Measurements from ENCODE around the gene DNAJC22. TPM values are rescaled to one million over a fixed set of nuclear protein-coding genes. Genes with fewer than 3 reads are reported as not detected.
"Not testable (repeated sequence)": the region's sequence is repeated elsewhere in the genome, so short reads cannot be mapped to it uniquely, and the experiment has no call there.

DNAJC22 gene
- total and polyA plus RNA-seq, 9 of the 15 experiments (the other 6 are each of a cell fraction or from before 2014, with no cell fraction given), result 0.10 to 1.2 (median 0.47) TPM

GRCh38 chr12:49314811-49315210 is 31.9 kb upstream of the DNAJC22 start:
- H2AFZ ChIP-seq (ENCODE audit: low read depth, low read length), result no peak overlapping the region
- DNase-seq (ENCODE audit: extremely low read depth in 1 of 4, low spot score in 3 of 4) (no peak), ATAC-seq (no peak; the same call in 1 of the 3 replicates), FAIRE-seq (no peak)
- no TSS peak for BruUV-seq (replicated peaks)
- no peaks in the 10 kb centered on the region for H3K9me3 ChIP-seq (replicated peaks; ENCODE audit: control insufficient read depth, insufficient read depth, low read depth, low read length)
- TF ChIP-seq KLF10 (CRISPR knock-in tag; IDR thresholded peaks at IDR 0.05) (no peak), PRDM10 (IDR thresholded peaks at IDR 0.05; ENCODE audit: partially characterized antibody) (peak; percentile 45), HMBOX1 (IDR thresholded peaks at IDR 0.05) (no peak)
- H3K27me3 ChIP-seq (ENCODE audit: control insufficient read depth in 2 of 2, insufficient read depth in 2 of 2, low read length in 2 of 2), result no peaks in the 10 kb centered on the region
- H3K4me1 ChIP-seq (replicated peaks in 1 of 2; ENCODE audit: control insufficient read depth in 2 of 2, insufficient read depth in 2 of 2, low read length in 2 of 2), result no peaks in the 10 kb centered on the region; a peak in 2 of 5 replicates
- H3K9me1 ChIP-seq (ENCODE audit: control insufficient read depth, insufficient read depth, low read length), result no peaks in the 10 kb centered on the region
- no peaks in the 10 kb centered on the region for H4K20me1 ChIP-seq (replicated peaks; ENCODE audit: control insufficient read depth, insufficient read depth, low read length)
- no peak overlapping the region for H3K4me2 ChIP-seq (ENCODE audit: insufficient read depth, low read length)
- no peak overlapping the region; a peak in 1 of 4 replicates for H3K9ac ChIP-seq (ENCODE audit: insufficient read depth in 1 of 2, low read depth in 2 of 2, low read length in 2 of 2)
- intact Hi-C loops (cut with micrococcal nuclease), result no loop called here
- H3K27ac ChIP-seq (ENCODE audit: extremely low read depth, low read depth, low read length), result no peak overlapping the region
- 70% methylated on average over 1 of the region's 1 CpG for WGBS (ENCODE audit: insufficient coverage, low coverage, missing lambda C conversion rate)
- no peak overlapping the region for H3K4me3 ChIP-seq
- ChIA-PET CTCF (ENCODE audit: low intra/inter-chr PET ratio) (no interaction called here), POLR2A (interaction anchor here (0.6 kb wide), 1 partner anchor 80 kb away, joined by 3 read pairs; no protein-coding TSS in a partner anchor)
- H3K79me2 ChIP-seq (ENCODE audit: control insufficient read depth, insufficient read depth, low read length), result no peaks in the 10 kb centered on the region
- H3K36me3 ChIP-seq (ENCODE audit: control insufficient read depth, insufficient read depth, low read length), result no peaks in the 10 kb centered on the region
- in situ Hi-C loops (cut with MboI), result no loop called here

GRCh38 chr12:49317118-49317517 is 29.6 kb upstream of the DNAJC22 start:
- in situ Hi-C loops (cut with MboI), result not testable (repeated sequence)

More at GRCh38 chr12:49317118-49317517, 29.6 kb upstream of the DNAJC22 start:
- H3K36me3 ChIP-seq (ENCODE audit: control insufficient read depth, insufficient read depth, low read length); H4K20me1 ChIP-seq (replicated peaks; ENCODE audit: control insufficient read depth, insufficient read depth, low read length); H3K9ac ChIP-seq (ENCODE audit: insufficient read depth in 1 of 2, low read depth in 2 of 2, low read length in 2 of 2); POLR2A ChIA-PET; H3K4me2 ChIP-seq (ENCODE audit: insufficient read depth, low read length); ATAC-seq; H3K27me3 ChIP-seq (ENCODE audit: control insufficient read depth in 2 of 2, insufficient read depth in 2 of 2, low read length in 2 of 2); H2AFZ ChIP-seq (ENCODE audit: low read depth, low read length); H3K9me1 ChIP-seq (ENCODE audit: control insufficient read depth, insufficient read depth, low read length); BruUV-seq (replicated peaks); H3K4me1 ChIP-seq (replicated peaks in 1 of 2; ENCODE audit: control insufficient read depth in 2 of 2, insufficient read depth in 2 of 2, low read length in 2 of 2); H3K79me2 ChIP-seq (ENCODE audit: control insufficient read depth, insufficient read depth, low read length); H3K9me3 ChIP-seq (replicated peaks; ENCODE audit: control insufficient read depth, insufficient read depth, low read depth, low read length); CTCF ChIA-PET (ENCODE audit: low intra/inter-chr PET ratio); DNase-seq (ENCODE audit: extremely low read depth in 1 of 4, low spot score in 3 of 4); H3K27ac ChIP-seq (ENCODE audit: extremely low read depth, low read depth, low read length); intact Hi-C loops (cut with micrococcal nuclease); FAIRE-seq; H3K4me3 ChIP-seq: not testable (repeated sequence)
- 91% methylated on average over 10 of the region's 10 CpGs for WGBS (ENCODE audit: insufficient coverage, low coverage, missing lambda C conversion rate)
